Neuron (in vitro differentiated cells): Measurements from ENCODE around the gene ANKRD33B.

Experiments
- H2AFZ ChIP-seq: one replicate; pipeline ENCODE4 v1.6.1; 2013; ENCODE audit warnings: low read depth, mild to moderate bottlenecking, inconsistent platforms, low read length, moderate library complexity
- H3K27me3 ChIP-seq: one replicate; pipeline ENCODE4 v1.6.1; 2013; ENCODE audit warnings: low read length; ENCODE audit not compliant: insufficient read depth
- H3K36me3 ChIP-seq: one replicate; pipeline ENCODE4 v1.6.1; 2013; ENCODE audit warnings: low read length; ENCODE audit not compliant: insufficient read depth
- H3K4me1 ChIP-seq: one replicate; pipeline ENCODE4 v1.6.1; 2013; ENCODE audit warnings: low read length; ENCODE audit not compliant: insufficient read depth
- H3K4me3 ChIP-seq: 2 replicates; pipeline ENCODE4 v1.5.1; 2013; ENCODE audit warnings: mild to moderate bottlenecking, low read length, moderate library complexity
- H3K9me3 ChIP-seq: one replicate; pipeline ENCODE4 v1.6.1; 2013; ENCODE audit warnings: low read length

ANKRD33B gene

DNA sequence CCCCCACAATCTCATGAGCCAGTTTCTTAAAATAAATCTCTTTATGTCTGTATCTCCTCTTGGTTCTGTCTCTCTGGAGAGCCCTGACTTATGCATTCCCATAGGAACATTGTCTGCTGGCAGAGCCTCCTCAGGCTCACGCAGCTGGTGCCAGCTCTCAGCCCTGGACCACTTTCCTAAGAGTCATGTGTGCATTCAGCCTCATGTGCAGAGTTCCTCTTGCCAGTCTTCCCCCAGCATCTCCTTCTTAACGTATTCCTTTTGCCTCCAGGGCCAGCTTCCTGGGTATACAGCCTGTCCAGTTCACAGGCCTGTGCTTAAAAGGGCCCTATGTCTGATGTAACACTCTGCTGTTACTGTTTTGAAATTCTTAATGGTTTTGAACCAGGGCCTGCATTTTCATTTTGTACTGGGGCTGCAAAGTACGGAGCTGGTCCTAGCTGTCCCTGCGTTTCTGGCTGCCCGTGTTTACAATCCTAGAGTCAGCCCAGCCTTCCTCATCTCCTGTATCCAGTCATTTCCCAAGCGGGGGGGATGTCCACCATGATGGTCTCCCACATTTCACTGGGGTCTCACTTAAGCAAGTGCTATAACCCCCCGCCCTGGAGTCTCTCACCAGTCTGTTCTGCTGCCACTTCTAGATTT lies 18.1 kb downstream of the ANKRD33B start:
- Histone ChIP-seq H3K4me3 (no peak overlapping the region), H3K4me1 (peaks cover 6% of the 10 kb centered on the region), H2AFZ (no peak overlapping the region), H3K9me3 (no peaks in the 10 kb centered on the region), H3K27me3 (no peaks in the 10 kb centered on the region), H3K36me3 (peaks cover 2% of the 10 kb centered on the region)

DNA sequence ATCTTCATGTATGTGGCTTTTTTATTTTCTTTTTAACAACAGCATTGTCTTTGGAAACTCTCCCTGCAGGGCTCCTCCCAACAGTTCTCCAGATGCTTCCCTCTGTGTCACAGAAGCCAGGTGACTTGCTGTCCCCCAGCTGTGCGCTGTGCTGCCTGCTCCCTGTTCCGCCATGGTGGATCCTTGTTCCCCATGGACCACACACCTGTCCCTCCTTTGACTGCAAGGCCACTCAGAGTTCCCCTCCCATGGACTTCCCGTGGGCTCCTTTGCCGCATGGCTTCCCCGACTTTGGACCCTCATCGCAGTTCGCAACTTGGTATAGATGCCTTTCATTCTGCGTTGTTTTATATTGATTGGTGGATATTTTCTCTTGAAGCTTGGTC lies 18.6 kb downstream of the ANKRD33B start:
- Histone ChIP-seq H3K4me1 (peaks cover 3% of the 10 kb centered on the region), H3K4me3 (no peak overlapping the region), H3K36me3 (peaks cover 2% of the 10 kb centered on the region), H3K9me3 (no peaks in the 10 kb centered on the region), H3K27me3 (no peaks in the 10 kb centered on the region), H2AFZ (no peak overlapping the region)

DNA sequence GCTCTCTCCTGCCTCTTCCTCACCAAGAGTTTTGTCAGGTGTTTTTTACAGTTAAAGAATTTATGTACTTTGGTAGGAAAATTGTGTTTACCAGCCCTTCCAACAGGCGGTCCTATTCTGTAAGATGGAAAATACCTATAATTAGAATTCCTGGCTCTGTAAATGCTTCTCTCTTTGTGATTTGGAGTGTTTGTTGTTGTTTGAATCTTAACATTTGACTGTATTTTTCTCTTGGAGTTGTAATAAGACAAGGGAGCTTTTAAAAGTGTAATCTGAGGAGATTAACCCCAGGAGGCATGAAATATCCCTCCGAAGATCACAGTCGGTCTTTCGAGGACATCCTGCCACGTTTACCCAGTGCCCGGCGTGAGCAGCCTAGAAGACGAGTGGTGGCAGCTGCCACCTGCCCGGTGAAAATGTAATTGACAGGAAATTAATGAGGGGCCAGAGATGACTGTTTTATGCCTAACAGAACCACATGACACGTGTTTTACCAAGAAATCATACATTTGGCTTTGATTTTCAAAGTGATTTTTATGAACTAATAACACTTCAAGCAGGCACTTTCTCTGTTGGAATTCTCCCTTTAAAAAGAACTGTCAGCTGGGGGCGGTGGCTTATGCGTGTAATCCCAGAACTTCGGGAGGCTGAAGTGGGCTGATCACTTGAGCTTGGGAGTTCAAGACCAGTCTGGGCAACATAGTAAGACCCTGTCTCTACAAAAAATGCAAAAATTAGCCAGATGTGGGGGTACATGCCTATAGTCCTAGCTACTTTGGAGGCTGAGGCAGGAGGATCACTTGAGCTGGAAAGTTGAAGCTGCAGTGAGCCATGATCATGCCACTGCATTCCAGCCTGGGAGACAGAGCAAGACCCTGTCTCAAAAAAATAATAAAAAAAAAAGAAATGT lies 20.0 kb downstream of the ANKRD33B start:
- Histone ChIP-seq H3K4me3 (no peak overlapping the region), H2AFZ (no peak overlapping the region), H3K27me3 (no peaks in the 10 kb centered on the region), H3K9me3 (no peaks in the 10 kb centered on the region), H3K36me3 (peaks cover 2% of the 10 kb centered on the region), H3K4me1 (no peaks in the 10 kb centered on the region)

DNA sequence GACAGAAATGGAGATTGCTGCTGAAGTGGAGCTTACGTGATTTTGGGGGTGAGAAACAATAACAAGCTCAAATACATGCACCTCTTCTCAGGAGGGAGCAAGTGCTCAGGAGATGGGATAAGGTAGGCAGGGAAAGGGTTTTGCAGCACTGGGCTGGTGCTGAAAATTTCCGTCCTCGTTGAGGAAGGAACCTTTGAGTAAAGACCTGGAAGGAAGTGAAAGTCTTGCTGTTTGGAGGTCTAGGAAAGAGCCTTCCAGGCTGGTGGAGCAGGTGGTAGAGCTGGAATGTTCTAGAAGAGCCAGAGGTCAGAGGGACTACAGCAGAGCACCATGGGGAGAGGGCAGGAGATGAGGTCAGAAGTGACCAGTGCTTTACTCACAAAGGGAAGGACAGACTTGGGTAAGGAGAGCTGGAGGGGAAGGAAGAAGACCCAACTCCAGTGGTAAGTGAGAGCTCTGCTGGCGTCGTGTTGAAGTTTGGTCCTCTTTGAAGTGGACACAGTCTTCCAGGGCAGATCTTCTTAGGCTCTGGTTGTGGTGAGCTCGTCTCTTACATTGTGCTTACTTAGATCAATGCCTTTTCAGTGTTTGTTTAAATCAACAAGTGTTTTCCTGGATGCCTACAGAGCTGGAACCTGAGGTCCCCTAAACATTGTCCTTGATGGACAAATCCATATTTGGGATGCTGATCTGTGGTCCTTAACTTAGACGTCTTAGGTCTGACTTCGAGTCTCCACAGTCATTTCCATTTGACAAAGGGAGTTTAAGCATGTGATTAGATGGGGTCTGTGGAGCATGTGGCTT lies 21.0 kb downstream of the ANKRD33B start:
- H2AFZ ChIP-seq, result no peak overlapping the region
- no peaks in the 10 kb centered on the region for H3K27me3 ChIP-seq
- H3K36me3 ChIP-seq, result peaks cover 2% of the 10 kb centered on the region
- H3K9me3 ChIP-seq, result no peaks in the 10 kb centered on the region
- no peaks in the 10 kb centered on the region for H3K4me1 ChIP-seq
- no peak overlapping the region for H3K4me3 ChIP-seq

DNA sequence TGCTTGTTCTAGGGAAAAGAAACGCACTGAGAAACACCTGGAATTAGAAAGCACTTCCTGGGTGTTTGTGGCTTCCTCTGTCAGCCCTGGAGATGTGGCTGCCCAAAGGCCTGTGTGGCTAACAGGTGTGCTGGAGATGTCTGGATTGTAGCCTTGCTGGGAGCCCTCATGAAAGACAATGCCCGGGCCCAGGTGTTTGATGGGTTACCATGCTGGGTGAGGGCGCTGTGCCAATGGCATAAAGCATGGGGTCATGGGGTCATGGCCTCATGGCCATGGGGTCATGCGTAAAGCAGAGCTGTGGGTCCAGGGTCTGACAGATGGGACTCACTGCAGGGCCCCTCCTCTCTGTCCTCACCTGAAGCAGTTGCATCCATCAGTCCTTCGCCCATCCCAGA lies 21.6 kb downstream of the ANKRD33B start:
- Histone ChIP-seq H3K4me1 (peaks cover 5% of the 10 kb centered on the region), H3K36me3 (peaks cover 2% of the 10 kb centered on the region), H2AFZ (no peak overlapping the region), H3K9me3 (no peaks in the 10 kb centered on the region), H3K27me3 (no peaks in the 10 kb centered on the region), H3K4me3 (no peak overlapping the region)

DNA sequence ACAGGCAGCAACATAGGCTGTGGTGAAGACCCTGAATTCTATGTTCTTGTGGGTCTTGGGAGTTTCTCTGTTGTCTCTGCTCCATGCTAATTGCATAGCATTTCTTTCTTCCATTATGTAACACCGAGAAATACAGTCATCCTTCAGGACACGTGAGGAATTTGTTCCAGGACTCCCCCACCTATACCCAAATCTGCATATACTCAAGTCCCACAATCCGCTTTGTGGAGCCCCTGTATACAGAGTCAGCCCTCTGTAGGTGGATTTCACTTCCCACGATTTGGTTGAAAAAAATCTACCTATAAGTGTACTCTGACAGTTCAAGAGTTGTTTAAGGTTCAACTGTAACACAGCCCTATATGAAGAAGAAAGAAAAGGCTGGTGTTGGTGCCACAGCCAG lies 22.1 kb downstream of the ANKRD33B start:
- Histone ChIP-seq H3K36me3 (peaks cover 2% of the 10 kb centered on the region), H3K4me1 (peaks cover 9% of the 10 kb centered on the region), H3K9me3 (no peaks in the 10 kb centered on the region), H2AFZ (no peak overlapping the region), H3K27me3 (no peaks in the 10 kb centered on the region), H3K4me3 (no peak overlapping the region)

DNA sequence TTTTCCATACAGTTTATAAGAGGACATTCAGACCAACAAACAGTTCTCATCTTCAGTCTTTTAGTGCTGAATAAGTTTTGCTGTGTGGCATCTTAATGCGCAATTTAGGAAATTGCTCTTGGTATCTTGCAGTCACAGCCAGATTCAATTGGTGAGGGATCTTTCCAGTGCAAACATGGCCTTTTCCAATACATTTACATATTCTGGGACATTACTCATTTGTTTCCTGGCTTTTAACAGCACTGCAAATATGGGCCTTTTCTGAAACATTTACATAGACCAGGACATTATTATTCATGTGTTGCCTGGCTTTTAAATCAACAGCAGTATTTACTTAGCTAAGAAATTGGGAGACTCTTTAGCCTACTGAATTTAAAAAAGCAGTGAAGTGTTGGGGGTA lies 22.7 kb downstream of the ANKRD33B start:
- Histone ChIP-seq H2AFZ (no peak overlapping the region), H3K9me3 (no peaks in the 10 kb centered on the region), H3K4me3 (no peak overlapping the region), H3K36me3 (peaks cover 2% of the 10 kb centered on the region), H3K4me1 (peaks cover 9% of the 10 kb centered on the region), H3K27me3 (no peaks in the 10 kb centered on the region)

DNA sequence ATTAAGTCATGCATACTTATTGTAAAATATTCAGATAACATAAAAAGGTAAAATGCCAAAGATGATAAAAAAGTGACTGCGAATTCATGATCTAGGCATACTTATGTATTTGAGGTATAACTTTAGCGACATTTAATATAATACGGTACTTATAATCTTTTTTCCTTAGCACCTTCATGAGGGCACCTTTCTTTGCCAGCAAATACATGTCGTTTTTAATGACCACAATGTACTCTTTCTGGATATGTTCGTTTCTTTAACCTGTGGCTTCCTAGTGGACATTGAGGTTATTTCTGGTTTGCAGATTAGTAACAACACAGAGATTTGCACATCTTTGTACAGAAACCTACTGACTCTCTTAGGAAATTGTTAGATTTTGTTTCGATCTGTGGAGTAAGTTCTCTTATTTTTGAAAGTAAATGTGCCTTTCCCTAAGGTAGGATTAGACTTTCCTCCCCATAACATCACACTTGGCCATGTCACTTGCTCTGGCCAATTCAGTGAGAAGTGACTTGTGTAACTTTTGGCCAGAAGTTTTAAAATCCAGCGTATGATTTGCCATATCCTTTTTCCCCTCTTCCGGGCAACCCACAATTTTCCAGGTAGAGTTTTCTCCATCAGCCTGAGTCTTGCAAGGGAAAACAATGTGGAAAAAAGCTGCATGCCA lies 24.4 kb downstream of the ANKRD33B start:
- Histone ChIP-seq H3K27me3 (no peaks in the 10 kb centered on the region), H3K4me3 (no peak overlapping the region), H3K4me1 (peaks cover 9% of the 10 kb centered on the region), H3K36me3 (no peaks in the 10 kb centered on the region), H3K9me3 (no peaks in the 10 kb centered on the region), H2AFZ (no peak overlapping the region)

DNA sequence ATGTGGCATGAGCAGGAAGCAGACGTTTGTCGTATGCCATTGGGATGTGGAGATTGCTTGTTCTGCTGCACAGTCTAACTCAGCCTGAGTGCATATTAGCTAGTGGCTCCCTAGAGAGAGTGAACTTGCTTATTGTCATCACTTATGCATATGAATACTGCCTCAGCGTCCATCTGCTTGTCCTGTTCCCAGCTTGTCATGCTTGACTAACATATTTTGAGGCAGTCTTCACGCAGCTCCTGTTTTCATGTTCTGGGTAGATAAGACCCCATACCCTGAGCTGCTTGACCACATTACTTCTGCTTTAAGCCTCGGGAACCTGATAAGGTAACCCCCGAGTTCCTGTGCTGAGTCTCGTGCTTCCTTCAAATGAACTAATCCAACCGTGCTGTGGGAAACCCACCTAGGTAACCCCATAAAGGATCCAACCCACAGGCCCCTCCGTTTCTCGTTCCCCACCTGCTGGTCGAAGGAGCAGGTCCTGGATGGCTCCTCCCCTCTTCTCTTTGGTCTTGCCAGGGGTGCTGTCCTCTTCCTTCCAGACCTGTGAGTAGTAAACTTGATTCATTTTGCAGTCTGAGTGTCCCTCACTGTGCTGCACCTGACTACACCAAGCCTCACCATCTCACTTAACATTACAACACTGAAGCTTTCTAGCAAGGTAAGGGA lies 25.0 kb downstream of the ANKRD33B start:
- no peak overlapping the region for H2AFZ ChIP-seq
- H3K4me1 ChIP-seq, result peaks cover 9% of the 10 kb centered on the region
- no peaks in the 10 kb centered on the region for H3K27me3 ChIP-seq
- no peaks in the 10 kb centered on the region for H3K9me3 ChIP-seq
- H3K4me3 ChIP-seq, result no peak overlapping the region
- no peaks in the 10 kb centered on the region for H3K36me3 ChIP-seq

DNA sequence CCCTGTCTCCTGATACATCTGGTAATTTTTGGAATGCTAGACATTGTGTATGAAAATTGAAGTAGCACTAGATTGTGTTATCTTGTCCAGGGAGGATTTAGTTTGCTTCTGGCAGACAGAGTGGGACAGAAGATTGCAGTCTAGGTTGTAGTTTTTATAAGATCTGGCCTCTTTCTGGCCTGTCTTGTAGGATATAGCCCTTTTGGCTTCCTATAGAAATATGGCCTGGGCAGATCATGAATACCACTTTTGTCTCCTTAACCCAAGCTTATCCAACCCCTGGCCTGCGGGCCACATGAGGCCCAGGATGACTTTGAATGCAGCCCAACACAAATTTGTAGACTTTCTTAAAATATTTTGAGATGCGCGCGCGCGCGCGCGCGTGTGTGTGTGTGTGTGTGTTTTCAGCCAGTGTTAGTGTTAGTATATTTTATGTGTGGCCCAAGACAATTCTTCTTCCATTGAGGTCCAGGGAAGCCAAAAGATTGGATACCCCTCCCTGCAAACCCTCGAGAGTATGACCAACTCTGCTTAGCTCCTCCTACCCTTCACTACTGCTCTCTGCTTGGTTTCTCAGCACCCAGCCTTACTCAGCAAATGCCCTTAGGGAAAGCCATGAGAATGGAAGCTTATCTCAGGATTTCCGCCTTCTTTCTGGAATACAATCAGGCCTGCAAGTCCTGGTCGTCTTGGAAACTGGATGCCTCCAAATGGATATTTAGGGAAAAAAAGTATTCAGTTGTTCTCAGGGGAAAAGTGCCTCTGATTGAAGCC lies 26.5 kb downstream of the ANKRD33B start:
- no peaks in the 10 kb centered on the region for H3K9me3 ChIP-seq
- no peaks in the 10 kb centered on the region for H3K36me3 ChIP-seq
- no peak overlapping the region for H2AFZ ChIP-seq
- peaks cover 9% of the 10 kb centered on the region for H3K4me1 ChIP-seq
- H3K27me3 ChIP-seq, result no peaks in the 10 kb centered on the region
- H3K4me3 ChIP-seq, result no peak overlapping the region

DNA sequence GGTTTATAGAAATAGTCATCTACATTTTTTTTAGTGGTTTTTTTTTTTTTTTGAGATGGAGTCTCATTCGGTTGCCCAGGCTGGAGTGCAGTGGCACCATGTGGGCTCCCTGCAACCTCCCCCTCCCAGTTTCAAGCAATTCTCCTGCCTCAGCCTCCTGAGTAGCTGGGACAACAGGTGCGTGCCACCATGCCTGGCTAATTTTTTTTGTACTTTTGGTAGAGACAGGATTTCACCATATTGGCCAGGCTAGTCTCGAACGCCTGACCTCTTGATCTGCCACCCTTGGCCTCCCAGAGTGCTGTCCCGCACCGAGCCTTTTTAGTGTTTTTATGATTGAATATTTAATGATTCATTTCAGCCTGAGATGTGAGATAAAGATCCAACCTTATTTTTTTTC lies 27.3 kb downstream of the ANKRD33B start:
- Histone ChIP-seq H3K4me3 (no peak overlapping the region), H3K4me1 (peaks cover 9% of the 10 kb centered on the region), H2AFZ (no peak overlapping the region), H3K27me3 (no peaks in the 10 kb centered on the region), H3K36me3 (no peaks in the 10 kb centered on the region), H3K9me3 (no peaks in the 10 kb centered on the region)

DNA sequence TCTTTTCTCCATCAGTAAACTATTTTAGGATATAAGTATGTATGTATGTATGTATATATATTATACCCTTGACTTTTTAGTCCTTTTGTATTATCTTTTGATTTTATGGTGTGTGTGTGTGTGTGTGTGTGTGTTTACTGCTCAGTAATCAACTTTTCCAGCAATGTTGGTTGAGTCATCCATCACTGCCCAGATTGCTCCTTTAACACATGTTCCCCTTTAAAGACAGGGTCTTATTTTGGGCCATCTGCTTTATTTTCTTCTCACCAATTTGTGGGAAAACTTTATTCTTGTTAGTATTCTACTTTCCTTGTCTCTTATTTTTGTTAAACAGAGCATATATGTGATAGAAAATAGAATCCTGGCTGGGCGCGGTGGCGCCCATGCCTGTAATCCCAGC lies 28.1 kb downstream of the ANKRD33B start:
- no peaks in the 10 kb centered on the region for H3K27me3 ChIP-seq
- H2AFZ ChIP-seq, result no peak overlapping the region
- H3K9me3 ChIP-seq, result no peaks in the 10 kb centered on the region
- H3K4me3 ChIP-seq, result no peak overlapping the region
- H3K4me1 ChIP-seq, result peaks cover 9% of the 10 kb centered on the region
- H3K36me3 ChIP-seq, result no peaks in the 10 kb centered on the region
